Neuron (in vitro differentiated cells): Measurements from ENCODE around the gene WNT7A.

Source experiments
- H2AFZ ChIP-seq: one replicate; pipeline ENCODE4 v1.6.1; 2013; ENCODE audit warnings: low read depth, mild to moderate bottlenecking, inconsistent platforms, low read length, moderate library complexity
- H3K27me3 ChIP-seq: one replicate; pipeline ENCODE4 v1.6.1; 2013; ENCODE audit warnings: low read length; ENCODE audit not compliant: insufficient read depth
- H3K36me3 ChIP-seq: one replicate; pipeline ENCODE4 v1.6.1; 2013; ENCODE audit warnings: low read length; ENCODE audit not compliant: insufficient read depth
- H3K4me1 ChIP-seq: one replicate; pipeline ENCODE4 v1.6.1; 2013; ENCODE audit warnings: low read length; ENCODE audit not compliant: insufficient read depth
- H3K4me3 ChIP-seq: 2 replicates; pipeline ENCODE4 v1.5.1; 2013; ENCODE audit warnings: mild to moderate bottlenecking, low read length, moderate library complexity
- H3K9me3 ChIP-seq: one replicate; pipeline ENCODE4 v1.6.1; 2013; ENCODE audit warnings: low read length

The WNT7A gene

DNA sequence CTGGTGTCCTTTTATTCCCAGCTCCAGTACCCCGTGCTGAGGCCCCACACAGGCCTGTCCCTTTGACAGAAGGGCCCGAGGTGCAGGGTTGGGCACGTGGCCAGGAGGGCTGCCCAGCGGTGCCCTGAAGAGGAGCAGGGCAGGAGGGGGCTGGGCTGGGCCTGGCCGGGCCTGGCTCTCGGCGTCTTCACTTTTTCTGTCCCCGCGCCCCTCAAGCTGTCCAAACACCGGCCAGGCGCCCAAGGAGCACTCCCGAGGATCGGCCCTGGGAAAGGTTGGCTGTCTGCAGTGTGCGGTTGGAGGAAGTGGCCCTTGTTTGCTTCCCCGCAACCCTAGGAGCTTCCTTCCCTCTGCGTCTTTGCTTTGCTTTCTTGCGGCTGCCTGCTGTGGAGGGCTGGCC is 84.1 kb downstream of the WNT7A start:
- H3K36me3 ChIP-seq = no peaks in the 10 kb centered on the region
- peaks cover 27% of the 10 kb centered on the region for H3K4me1 ChIP-seq
- no peaks in the 10 kb centered on the region for H3K27me3 ChIP-seq
- H2AFZ ChIP-seq = no peak overlapping the region
- no peak overlapping the region for H3K4me3 ChIP-seq
- no peaks in the 10 kb centered on the region for H3K9me3 ChIP-seq

DNA sequence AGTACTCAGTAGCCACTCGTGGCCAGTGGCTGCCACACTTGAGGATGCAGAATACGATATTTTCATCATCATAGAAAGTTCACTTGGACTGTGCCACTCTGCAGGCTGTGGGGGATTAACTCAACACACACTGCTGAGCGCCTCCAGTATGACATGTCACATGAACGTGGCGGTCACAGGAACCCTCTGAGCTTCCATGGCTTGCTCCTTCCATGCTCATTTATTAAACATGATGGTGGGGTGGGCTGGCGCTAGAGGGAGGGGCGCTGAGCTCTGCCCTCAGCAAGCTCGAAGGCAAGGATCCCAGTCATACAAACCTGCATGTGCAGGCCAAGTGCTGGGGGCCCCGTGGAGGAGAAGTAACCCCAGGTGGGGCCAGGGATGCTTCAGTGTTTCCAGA is 85.5 kb downstream of the WNT7A start:
- Histone ChIP-seq H3K4me1 (peaks cover 39% of the 10 kb centered on the region), H2AFZ (no peak overlapping the region), H3K9me3 (no peaks in the 10 kb centered on the region), H3K27me3 (no peaks in the 10 kb centered on the region), H3K4me3 (no peak overlapping the region), H3K36me3 (no peaks in the 10 kb centered on the region)

DNA sequence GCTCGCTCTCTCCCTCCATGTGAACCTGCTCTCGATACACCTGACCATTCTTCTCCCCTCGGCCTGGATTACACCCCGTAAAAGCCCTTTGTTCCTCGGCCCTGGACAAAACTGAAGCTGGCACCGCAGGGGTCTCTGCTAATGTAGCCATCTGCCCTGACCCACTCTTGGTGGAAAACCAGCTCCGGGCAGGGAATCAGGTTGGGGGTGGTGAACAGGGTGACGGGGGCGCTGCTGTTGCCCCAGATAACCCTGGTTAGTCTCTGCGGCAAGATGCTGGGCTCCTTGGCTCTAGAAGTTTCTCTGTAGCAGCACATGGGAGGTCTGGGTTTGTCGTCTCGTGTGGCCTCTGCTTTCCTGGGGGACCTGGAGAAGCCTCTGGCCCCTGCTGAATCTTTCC is 86.4 kb downstream of the WNT7A start:
- Histone ChIP-seq H3K4me3 (no peak overlapping the region), H3K36me3 (no peaks in the 10 kb centered on the region), H2AFZ (no peak overlapping the region), H3K9me3 (no peaks in the 10 kb centered on the region), H3K4me1 (peaks cover 47% of the 10 kb centered on the region), H3K27me3 (no peaks in the 10 kb centered on the region)

DNA sequence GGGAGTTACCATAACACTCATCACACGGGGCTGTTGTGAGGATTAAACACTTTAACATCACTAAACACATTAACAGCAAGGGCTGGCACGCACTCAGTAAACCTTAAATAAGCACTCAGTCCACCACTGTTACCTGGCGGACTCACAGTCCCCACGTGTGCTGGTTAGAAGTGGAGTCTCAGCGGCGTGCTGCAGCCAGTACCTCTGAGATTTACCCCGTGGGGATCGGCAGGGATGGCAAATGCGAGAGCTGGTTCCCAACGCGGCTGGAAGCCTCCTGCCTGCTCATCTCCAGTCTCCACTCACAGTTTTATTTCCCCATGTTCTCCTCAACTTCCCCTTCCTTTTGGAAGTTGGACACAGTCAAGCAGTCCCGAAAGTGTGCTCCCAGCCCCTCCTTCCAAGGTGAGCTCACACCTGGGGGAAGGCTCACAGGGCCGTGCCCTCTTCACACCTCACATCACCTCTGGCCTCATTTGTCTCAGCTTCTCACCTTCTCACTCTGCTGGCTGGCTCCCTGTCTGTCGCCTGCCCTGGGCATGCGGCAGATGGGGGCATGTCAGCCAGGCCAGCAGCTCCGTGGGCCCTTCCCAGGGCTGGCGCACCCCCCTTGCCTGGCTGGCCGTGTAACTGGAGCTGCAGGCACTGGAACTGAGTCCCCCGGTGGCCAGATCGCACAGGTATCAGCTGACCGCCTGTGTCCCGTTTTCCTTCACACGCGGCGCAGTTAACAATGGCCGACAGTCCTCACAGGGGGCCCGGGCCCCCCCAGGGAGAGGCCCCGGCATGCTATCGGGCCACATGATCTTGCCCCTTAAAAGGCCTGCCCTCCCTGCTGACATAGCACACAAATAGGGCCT is 87.1 kb downstream of the WNT7A start:
- no peak overlapping the region for H2AFZ ChIP-seq
- H3K4me1 ChIP-seq = peaks cover 54% of the 10 kb centered on the region
- H3K36me3 ChIP-seq = no peaks in the 10 kb centered on the region
- H3K9me3 ChIP-seq = no peaks in the 10 kb centered on the region
- no peaks in the 10 kb centered on the region for H3K27me3 ChIP-seq
- H3K4me3 ChIP-seq = no peak overlapping the region

DNA sequence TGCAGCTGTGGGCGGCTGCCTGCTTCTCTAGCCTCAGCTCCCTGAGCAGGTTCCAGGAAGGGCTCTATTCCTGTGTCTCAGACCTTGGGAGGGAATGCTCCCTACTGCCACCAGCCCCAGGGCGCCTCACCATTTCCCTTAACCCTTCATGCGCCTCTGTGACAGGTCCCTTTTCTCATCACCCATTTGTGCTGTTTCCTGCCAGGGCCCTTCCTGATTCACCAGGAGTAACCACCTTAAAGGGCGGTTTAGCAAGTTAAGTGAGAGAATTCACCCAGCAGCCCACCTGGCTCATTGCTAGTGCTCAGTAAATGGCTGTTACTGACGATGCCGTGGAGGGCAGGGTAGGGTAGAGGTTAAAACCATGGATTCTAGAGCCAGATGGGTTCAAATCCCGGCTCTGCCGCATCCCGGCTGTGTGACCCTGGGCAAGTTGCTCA is 87.8 kb downstream of the WNT7A start:
- Histone ChIP-seq H3K4me1 (peaks cover 59% of the 10 kb centered on the region), H2AFZ (no peak overlapping the region), H3K27me3 (no peaks in the 10 kb centered on the region), H3K4me3 (no peak overlapping the region), H3K36me3 (no peaks in the 10 kb centered on the region), H3K9me3 (no peaks in the 10 kb centered on the region)

DNA sequence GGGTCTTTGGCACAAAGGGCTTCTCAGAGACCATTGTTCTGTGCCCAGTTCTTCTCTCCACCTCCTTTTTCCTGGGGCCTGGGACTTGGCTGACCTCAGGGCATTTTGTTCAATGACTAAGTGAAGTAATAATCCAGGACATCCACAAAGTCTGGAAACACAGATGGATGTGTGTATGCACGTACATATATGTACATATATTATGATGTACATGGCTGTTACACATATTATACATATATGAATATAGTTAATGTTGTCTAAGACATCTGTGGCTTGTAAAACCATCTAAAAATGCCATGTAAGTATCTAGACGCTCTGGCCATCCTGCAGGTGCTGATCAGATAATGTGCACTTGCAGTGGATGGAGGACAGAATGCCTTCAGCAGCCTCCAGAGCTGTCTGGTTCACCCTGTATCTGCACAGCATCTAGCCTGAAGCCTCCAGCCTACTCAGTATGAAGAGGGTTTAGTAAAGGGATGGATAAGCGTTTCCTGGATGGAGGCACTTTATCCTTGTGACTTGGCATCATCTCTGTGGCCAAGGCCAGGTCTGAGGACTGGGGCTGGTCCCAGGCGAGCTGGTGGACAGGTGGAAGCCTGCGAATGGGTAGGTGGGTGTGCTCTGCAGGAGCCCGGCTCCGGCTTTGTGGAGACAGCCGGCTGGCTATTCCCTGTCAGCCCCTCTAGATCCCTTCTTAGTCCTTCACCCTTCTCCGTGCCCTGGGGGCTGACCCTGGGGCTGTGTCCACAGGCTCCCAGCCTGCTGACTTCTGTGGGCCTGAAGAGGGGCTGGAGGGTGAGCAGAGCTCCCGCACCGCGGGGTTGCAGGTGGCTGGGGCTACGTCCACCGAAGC is 88.4 kb downstream of the WNT7A start:
- H3K4me3 ChIP-seq = no peak overlapping the region
- H3K9me3 ChIP-seq = no peaks in the 10 kb centered on the region
- no peak overlapping the region for H2AFZ ChIP-seq
- no peaks in the 10 kb centered on the region for H3K27me3 ChIP-seq
- peaks cover 59% of the 10 kb centered on the region for H3K4me1 ChIP-seq
- no peaks in the 10 kb centered on the region for H3K36me3 ChIP-seq

DNA sequence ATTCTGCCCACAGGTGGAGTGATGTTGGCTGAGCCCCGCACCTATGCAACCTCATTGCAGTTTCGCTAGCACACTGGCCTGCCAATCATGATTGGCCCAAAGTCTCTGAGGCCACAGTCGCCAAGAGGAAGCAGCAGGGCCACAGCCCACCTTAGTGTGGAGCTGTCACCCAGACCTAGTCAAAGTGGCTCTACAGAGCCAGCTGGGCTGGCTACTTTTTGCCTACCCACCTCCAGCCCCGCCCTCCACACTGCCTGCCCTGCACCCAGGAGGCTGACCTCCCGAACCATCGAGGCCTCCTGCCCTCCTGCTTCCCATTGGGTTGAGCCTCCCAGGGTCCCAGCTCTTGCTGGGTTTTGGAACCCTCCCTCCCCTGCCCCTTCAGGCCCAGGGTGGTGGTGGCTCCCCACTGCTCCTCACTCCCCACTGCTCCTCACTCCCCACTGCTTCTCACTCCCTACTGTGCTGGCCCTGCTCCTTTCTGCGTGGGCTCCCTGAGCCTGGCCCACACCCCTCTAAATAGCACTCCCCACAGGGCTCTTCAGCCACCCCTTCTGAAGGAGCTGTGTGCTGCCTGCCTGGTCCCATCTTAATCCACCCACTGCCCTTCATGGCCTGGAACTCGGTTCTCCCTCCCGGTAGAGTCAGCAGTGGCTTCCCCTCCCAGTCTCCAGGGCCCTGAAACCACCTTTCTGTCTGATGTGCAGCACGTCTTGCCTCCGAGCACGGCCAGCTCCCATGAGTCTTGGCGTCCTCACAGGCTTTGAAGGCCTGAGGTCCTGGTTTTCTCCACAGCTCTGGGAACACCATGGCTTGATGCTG is 89.3 kb downstream of the WNT7A start:
- peaks cover 62% of the 10 kb centered on the region for H3K4me1 ChIP-seq
- H2AFZ ChIP-seq = no peak overlapping the region
- no peaks in the 10 kb centered on the region for H3K9me3 ChIP-seq
- no peaks in the 10 kb centered on the region for H3K36me3 ChIP-seq
- no peak overlapping the region for H3K4me3 ChIP-seq
- no peaks in the 10 kb centered on the region for H3K27me3 ChIP-seq

DNA sequence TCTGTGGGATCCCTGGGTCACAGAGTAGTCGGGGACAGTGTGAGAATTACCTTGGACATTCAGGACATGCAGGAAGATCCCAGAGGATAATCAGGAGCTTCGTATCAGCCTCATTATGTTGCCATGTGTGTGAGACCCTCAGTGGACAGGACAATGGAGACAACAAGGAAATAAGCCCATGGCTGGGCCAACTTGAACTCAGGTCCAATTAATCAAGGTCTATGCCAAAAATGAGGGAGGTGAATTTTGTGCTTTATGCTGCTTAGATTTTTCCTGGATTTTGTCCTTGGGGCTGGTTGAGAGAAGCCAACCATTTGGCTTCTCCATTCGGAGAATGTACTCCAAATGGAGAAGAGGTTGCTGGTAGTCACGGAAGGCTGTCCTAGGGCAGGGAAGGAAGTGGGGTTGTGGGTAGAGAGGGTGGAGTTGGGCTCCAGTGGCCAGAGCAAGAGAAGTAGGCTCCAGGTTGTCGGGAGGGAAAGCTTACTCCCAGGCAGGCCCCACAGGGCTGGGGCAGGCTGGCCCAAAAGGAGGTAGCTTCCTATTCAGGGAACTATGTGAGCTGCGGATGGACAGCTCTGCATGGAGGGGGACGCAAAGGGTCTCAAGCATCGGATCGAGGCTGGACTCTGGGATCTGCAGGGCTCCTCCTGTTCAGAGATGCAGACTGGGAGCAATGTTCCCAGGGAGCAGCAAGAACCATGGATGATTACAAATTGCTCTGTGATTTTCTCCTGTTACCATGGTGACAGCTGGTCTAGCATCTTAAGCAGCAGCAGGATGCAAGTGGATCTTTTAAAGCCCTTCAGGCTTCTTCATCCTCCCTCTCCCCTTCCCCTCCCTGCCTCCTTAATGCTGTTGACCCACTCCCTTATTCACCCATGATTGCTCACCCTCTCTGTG is 91.1 kb downstream of the WNT7A start:
- Histone ChIP-seq H3K36me3 (no peaks in the 10 kb centered on the region), H3K27me3 (no peaks in the 10 kb centered on the region), H2AFZ (no peak overlapping the region), H3K4me1 (peaks cover 81% of the 10 kb centered on the region), H3K4me3 (no peak overlapping the region), H3K9me3 (no peaks in the 10 kb centered on the region)

DNA sequence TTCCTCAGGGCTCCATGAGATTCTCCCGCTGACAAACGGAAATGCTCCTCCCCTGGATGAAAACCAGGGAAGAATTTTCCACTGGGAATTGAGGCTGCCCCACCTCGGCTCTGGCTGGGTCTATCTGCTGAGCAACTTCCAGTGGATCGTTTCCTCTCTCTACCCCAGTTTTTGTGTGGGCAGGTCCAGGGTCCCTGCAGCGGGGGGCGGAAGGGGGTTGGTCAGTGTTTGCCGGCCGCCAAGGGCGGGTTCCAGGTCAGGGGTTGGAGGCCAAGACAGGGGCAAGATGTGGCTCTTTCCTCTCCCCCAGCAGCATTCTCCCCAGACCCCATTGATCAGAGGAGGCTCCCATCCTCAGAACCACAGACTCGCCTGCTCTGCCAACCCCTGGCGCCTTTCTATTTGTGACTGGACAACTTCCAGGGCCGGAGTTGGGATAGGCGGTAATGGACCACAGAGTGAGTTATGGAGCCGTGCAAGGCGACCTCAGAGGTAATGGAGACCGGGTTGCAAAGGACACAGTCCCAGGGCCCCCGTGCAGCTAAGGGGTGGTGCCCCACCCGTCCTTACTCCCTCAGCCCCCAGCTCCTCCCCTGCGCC is 92.2 kb downstream of the WNT7A start:
- no peaks in the 10 kb centered on the region for H3K27me3 ChIP-seq
- no peaks in the 10 kb centered on the region for H3K9me3 ChIP-seq
- no peaks in the 10 kb centered on the region for H3K36me3 ChIP-seq
- peaks cover 92% of the 10 kb centered on the region for H3K4me1 ChIP-seq
- no peak overlapping the region for H3K4me3 ChIP-seq
- H2AFZ ChIP-seq = no peak overlapping the region

DNA sequence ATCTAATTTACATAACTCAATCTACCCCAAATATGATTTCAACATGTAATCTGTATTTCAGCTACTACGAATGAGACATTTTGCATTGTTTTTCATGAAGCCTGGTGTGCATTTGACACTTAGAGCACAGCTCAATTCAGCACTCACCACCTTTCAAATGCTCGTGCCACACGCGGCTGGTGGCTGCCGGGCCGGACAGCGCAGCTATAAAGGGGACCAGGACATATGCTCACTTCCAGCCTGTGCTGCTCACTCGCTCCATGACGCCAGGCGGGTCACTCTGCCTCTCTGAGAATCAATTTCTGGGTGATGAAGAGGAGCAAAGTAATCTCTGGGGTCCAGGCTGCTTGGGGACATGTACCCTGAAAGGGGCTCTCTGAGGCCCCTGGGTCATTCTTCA is 93.1 kb downstream of the WNT7A start:
- Histone ChIP-seq H3K4me3 (no peak overlapping the region), H3K27me3 (no peaks in the 10 kb centered on the region), H2AFZ (no peak overlapping the region), H3K9me3 (no peaks in the 10 kb centered on the region), H3K4me1 (peaks cover 96% of the 10 kb centered on the region), H3K36me3 (no peaks in the 10 kb centered on the region)

DNA sequence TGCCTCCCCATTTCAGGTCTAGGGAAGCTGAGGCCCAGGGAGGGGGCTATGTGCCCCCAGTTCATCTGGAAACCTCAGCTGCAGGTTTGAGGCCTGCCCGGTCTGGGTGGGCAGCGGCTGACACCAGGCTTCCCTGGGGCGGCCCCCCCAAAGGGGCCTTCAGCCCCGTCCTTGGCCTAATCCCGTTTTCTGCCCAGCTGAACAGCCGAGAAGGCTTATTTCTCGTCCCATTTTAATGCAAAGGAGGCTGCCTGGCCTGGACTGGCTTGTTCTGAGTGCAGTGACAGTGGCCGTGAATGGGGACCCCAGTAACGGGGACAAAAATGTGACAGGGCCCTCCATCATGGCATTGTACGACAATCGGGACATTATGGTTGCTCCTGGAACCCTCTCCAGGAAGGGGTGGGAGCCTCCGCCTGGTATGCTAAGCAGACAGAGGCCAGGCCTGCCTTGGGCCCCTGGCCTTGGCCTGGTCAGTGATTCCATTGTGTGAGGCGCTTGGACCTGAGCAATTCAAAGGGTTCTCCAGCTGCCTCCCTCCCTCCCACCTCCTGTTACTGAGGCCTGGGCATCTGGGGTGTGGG is 93.9 kb downstream of the WNT7A start:
- Histone ChIP-seq H3K9me3 (no peaks in the 10 kb centered on the region), H2AFZ (no peak overlapping the region), H3K4me1 (peaks cover 92% of the 10 kb centered on the region), H3K27me3 (no peaks in the 10 kb centered on the region), H3K4me3 (no peak overlapping the region), H3K36me3 (no peaks in the 10 kb centered on the region)
